Calu3 (cell line): Measurements from ENCODE around the gene FOXK1. TPM values are rescaled to one million over a fixed set of nuclear protein-coding genes. Genes with fewer than 3 reads are reported as not detected.

Experiments
- BruUV-seq: library from RNA; stranded (reverse); fragments of 400-500 nt; replicated peaks from 2 replicates; lab custom pipeline; 2021; lab: Mats Ljungman, UMichigan
- CTCF ChIA-PET: fragments of 300-600 bp; sonication (Branson Sonifier 250); formaldehyde crosslinking; loops from one replicate; lab custom pipeline; 2022; ENCODE audit warnings: antibody characterized with exemption; lab: Charles Lee
- DNase-seq: peaks from one replicate; pipeline ENCODE4 v3.0.0; 2022
- H3K27ac Mint-ChIP-seq: one replicate; pipeline ENCODE4 v1.8.0; 2022; ENCODE audit warnings: mixed read lengths; ENCODE audit not compliant: unreplicated experiment
- H3K27me3 Mint-ChIP-seq: one replicate; pipeline ENCODE4 v1.8.0; 2022; ENCODE audit warnings: mixed read lengths; ENCODE audit not compliant: unreplicated experiment
- H3K36me3 Mint-ChIP-seq: one replicate; pipeline ENCODE4 v1.8.0; 2022; ENCODE audit warnings: mild to moderate bottlenecking, moderate library complexity, mixed read lengths; ENCODE audit not compliant: insufficient read depth, unreplicated experiment
- H3K4me1 Mint-ChIP-seq: one replicate; pipeline ENCODE4 v1.8.0; 2022; ENCODE audit warnings: mild to moderate bottlenecking, low read depth, mixed read lengths; ENCODE audit not compliant: unreplicated experiment
- H3K4me3 Mint-ChIP-seq: one replicate; pipeline ENCODE4 v1.8.0; 2022; ENCODE audit warnings: mild to moderate bottlenecking, low read depth, moderate library complexity, mixed read lengths; ENCODE audit not compliant: unreplicated experiment
- H3K9me3 Mint-ChIP-seq: one replicate; pipeline ENCODE4 v1.8.0; 2022; ENCODE audit warnings: low read depth, mixed read lengths; ENCODE audit not compliant: unreplicated experiment
- CTCF ChIP-seq: fragments of 200-600 bp; IDR thresholded peaks from one replicate; pipeline ENCODE4 v1.8.0; 2022; ENCODE audit warnings: antibody characterized with exemption; ENCODE audit not compliant: unreplicated experiment
- intact Hi-C: fragments of 100-400 bp; cut with micrococcal nuclease; formaldehyde crosslinking; loops from one replicate; pipeline ENCODE4 v1.10.0; 2022; ENCODE audit not compliant: unreplicated experiment
- total RNA-seq: library from RNA; stranded (reverse); gene quantifications from 2 replicates; pipeline ENCODE4 v1.2.3, GENCODE V29; 2022

FOXK1 gene
- total RNA-seq, 1 experiment from 2014 or later: 65.9 TPM

- TF ChIP-seq CTCF: no peak
- no peaks in the 10 kb centered on the region for H3K9me3 Mint-ChIP-seq
- no peak overlapping the region for H3K27ac Mint-ChIP-seq
- peaks cover 24% of the 10 kb centered on the region for H3K4me1 Mint-ChIP-seq
- CTCF ChIA-PET: interaction anchor here (2.7 kb wide), 1 partner anchor 19 kb away, joined by 16 read pairs; no protein-coding TSS in a partner anchor
- H3K4me3 Mint-ChIP-seq: no peak overlapping the region
- DNase-seq: no peak
- H3K27me3 Mint-ChIP-seq: no peaks in the 10 kb centered on the region
- no TSS peak for BruUV-seq
- H3K36me3 Mint-ChIP-seq: peaks cover 42% of the 10 kb centered on the region
- intact Hi-C loops: no loop called here
Observed at GRCh38 chr7:4726566-4726965, 44.5 kb downstream of the FOXK1 start.

- no peak for DNase-seq
- H3K27ac Mint-ChIP-seq: no peak overlapping the region
- H3K27me3 Mint-ChIP-seq: no peaks in the 10 kb centered on the region
- no peaks in the 10 kb centered on the region for H3K9me3 Mint-ChIP-seq
- no TSS peak for BruUV-seq
- H3K4me1 Mint-ChIP-seq: peaks cover 24% of the 10 kb centered on the region
- TF ChIP-seq CTCF: no peak
- CTCF ChIA-PET: interaction anchor here (0.6 to 0.7 kb wide), 2 partner anchors 43 to 74 kb away, joined by 7 to 10 read pairs; no protein-coding TSS in a partner anchor
- H3K36me3 Mint-ChIP-seq: peaks cover 39% of the 10 kb centered on the region
- H3K4me3 Mint-ChIP-seq: no peak overlapping the region
- intact Hi-C loops: no loop called here
Observed at GRCh38 chr7:4727914-4728705, 46.0 kb downstream of the FOXK1 start.

GRCh38 chr7:4729266-4729665, 47.2 kb downstream of the FOXK1 start:
- DNase-seq: no peak
- CTCF ChIA-PET: no interaction called here
- no peak overlapping the region for H3K27ac Mint-ChIP-seq

GRCh38 chr7:4730276-4730675, 48.2 kb downstream of the FOXK1 start:
- intact Hi-C loops: no loop called here
- Mint-ChIP-seq H3K36me3 (peaks cover 25% of the 10 kb centered on the region), H3K4me1 (peaks cover 16% of the 10 kb centered on the region), H3K9me3 (no peaks in the 10 kb centered on the region), H3K27me3 (no peaks in the 10 kb centered on the region), H3K4me3 (no peak overlapping the region), H3K27ac (no peak overlapping the region)
- DNase-seq: no peak
- no TSS peak for BruUV-seq
- CTCF ChIA-PET: interaction anchor here (0.5 kb wide), 1 partner anchor 423 kb away, joined by 3 read pairs; no protein-coding TSS in a partner anchor
- no peak for TF ChIP-seq CTCF

More at GRCh38 chr7:4729266-4729665, 47.2 kb downstream of the FOXK1 start:
- peaks cover 33% of the 10 kb centered on the region for H3K36me3 Mint-ChIP-seq
- BruUV-seq: no TSS peak
- H3K9me3 Mint-ChIP-seq: no peaks in the 10 kb centered on the region
- H3K4me3 Mint-ChIP-seq: no peak overlapping the region
- TF ChIP-seq CTCF: no peak
- no peaks in the 10 kb centered on the region for H3K27me3 Mint-ChIP-seq
- intact Hi-C loops: no loop called here
- peaks cover 23% of the 10 kb centered on the region for H3K4me1 Mint-ChIP-seq
